Osteoblast (primary cell): ENCODE results near the gene CCND1. TPM values are rescaled to one million over a fixed set of nuclear protein-coding genes. Genes with fewer than 3 reads are reported as not detected.

Experiments
- DNase-seq: peaks from one replicate; pipeline ENCODE4 v3.0.0; 2011; ENCODE audit warnings: low spot score, mixed read lengths; ENCODE audit not compliant: insufficient read length; ENCODE audit errors: missing footprints
- H2AFZ ChIP-seq: 2 replicates; pipeline ENCODE4 v1.6.0; 2011; ENCODE audit warnings: mild to moderate bottlenecking, low read length
- H3K27ac ChIP-seq: 2 replicates; pipeline ENCODE4 v1.5.1; 2011; ENCODE audit warnings: mild to moderate bottlenecking, low read depth, low read length, moderate library complexity
- H3K27me3 ChIP-seq: 2 replicates; pipeline ENCODE4 v1.6.0; 2012; ENCODE audit warnings: mild to moderate bottlenecking, control low read depth, inconsistent platforms, low read length, moderate library complexity; ENCODE audit not compliant: insufficient read depth
- H3K36me3 ChIP-seq: 2 replicates; pipeline ENCODE4 v1.5.1; 2011; ENCODE audit warnings: mild to moderate bottlenecking, low read length, control low read depth, moderate library complexity; ENCODE audit not compliant: insufficient read depth
- H3K4me1 ChIP-seq: 2 replicates; pipeline ENCODE4 v1.5.1; 2011; ENCODE audit warnings: mild to moderate bottlenecking, low read length, control low read depth, moderate library complexity; ENCODE audit not compliant: insufficient read depth
- H3K4me2 ChIP-seq: 2 replicates; pipeline ENCODE4 v1.6.0; 2011; ENCODE audit warnings: mild to moderate bottlenecking, low read length; ENCODE audit not compliant: insufficient read depth
- H3K4me3 ChIP-seq: fragments of 200-600 bp; sonication (generic); 3 replicates; pipeline ENCODE4 v1.5.1; 2012; ENCODE audit warnings: mild to moderate bottlenecking, low read length, inconsistent platforms; ENCODE audit not compliant: insufficient read depth
- H3K79me2 ChIP-seq: 2 replicates; pipeline ENCODE4 v1.6.0; 2012; ENCODE audit warnings: mild to moderate bottlenecking, low read length, control low read depth, inconsistent platforms; ENCODE audit not compliant: insufficient read depth
- H3K9me3 ChIP-seq: 2 replicates; pipeline ENCODE4 v1.5.1; 2011; ENCODE audit warnings: low read depth, low read length, control low read depth
- H4K20me1 ChIP-seq: 2 replicates; pipeline ENCODE4 v1.6.0; 2012; ENCODE audit warnings: mild to moderate bottlenecking, low read length, control low read depth; ENCODE audit not compliant: insufficient read depth
- CTCF ChIP-seq: IDR thresholded peaks from 2 replicates; pipeline ENCODE4 v1.5.1; 2011; ENCODE audit warnings: mild to moderate bottlenecking, low read depth, low read length, moderate library complexity; ENCODE audit errors: extremely low read depth
- total RNA-seq: library from RNA; depleted of rRNA; stranded (reverse); fragments of >200 nt; gene quantifications from 2 replicates; pipeline ENCODE4 v1.2.3, GENCODE V29; 2012

Gene CCND1
- total RNA-seq, 1 donor, result 187 TPM

DNA sequence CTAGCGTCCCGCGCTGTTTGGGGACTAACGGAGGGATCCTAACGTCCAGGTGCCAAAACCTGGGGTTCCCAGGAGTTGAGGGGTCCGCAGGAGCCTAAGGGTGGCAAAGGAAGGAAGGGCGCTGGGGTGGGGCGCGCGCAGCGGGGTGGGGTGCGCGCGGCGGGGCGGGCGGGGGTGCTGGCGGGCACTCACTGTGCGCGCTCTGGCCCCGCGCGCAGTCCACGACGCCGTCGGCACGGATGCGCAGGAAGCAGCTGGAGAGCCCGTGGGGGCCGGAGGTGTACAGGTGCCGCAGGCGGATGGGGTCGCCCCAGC lies 62.5 kb downstream of the CCND1 start:
- Histone ChIP-seq H3K79me2 (no peaks in the 10 kb centered on the region), H2AFZ (no peak overlapping the region), H3K4me1 (no peaks in the 10 kb centered on the region), H3K4me2 (no peak overlapping the region), H3K9me3 (no peaks in the 10 kb centered on the region), H3K4me3 (no peak overlapping the region), H3K27me3 (peaks cover 81% of the 10 kb centered on the region), H3K27ac (no peak overlapping the region), H3K36me3 (no peaks in the 10 kb centered on the region), H4K20me1 (no peaks in the 10 kb centered on the region)
- DNase-seq, result peak; percentile 42
- TF ChIP-seq CTCF, result no peak

Other genes starting within 250 kb of the CCND1 start
- gene LINC01488, start 159.5 kb upstream of the CCND1 start, total RNA-seq, result not detected in 2 replicates
- gene LTO1, start 34.2 kb downstream of the CCND1 start, total RNA-seq, result 21.8 and 24.6 TPM in 2 replicates
- not detected in 2 replicates for gene FGF19, start 62.9 kb downstream of the CCND1 start, total RNA-seq
- gene FGF4, start 134.2 kb downstream of the CCND1 start, total RNA-seq, result not detected in 2 replicates
- not detected in 2 replicates for gene FGF3, start 178.3 kb downstream of the CCND1 start, total RNA-seq